Activated CD8-positive, alpha-beta memory T cell treated with anti-CD3 and anti-CD28 coated beads, Interleukin-2, amount 10 ng/mL, durations not matched to agents 7 days and 5 days (primary cell): Measurements from ENCODE around the gene BSPRY. TPM values are rescaled to one million over a fixed set of nuclear protein-coding genes. Genes with fewer than 3 reads are reported as not detected.
"Not testable (repeated sequence)": the region's sequence is repeated elsewhere in the genome, so short reads cannot be mapped to it uniquely, and the experiment has no call there.

Source experiments
- ATAC-seq: fragments of 150-1000 bp; cut with Tn5 transposase; one replicate; pipeline ENCODE4 v1.10.0; 2021; ENCODE audit warnings: moderate library complexity
- CTCF ChIA-PET: fragments of 350-600 bp; sonication (Branson Sonifier 250); formaldehyde crosslinking; loops from one replicate; lab custom pipeline; 2021; ENCODE audit warnings: antibody characterized with exemption; lab: Charles Lee
- DNase-seq: peaks from one replicate; pipeline ENCODE4 v3.0.0-alpha.2; 2020
- H3K27ac Mint-ChIP-seq: one replicate; pipeline ENCODE4 v1.8.0; 2021; ENCODE audit warnings: mild to moderate bottlenecking, mixed read lengths
- H3K27me3 Mint-ChIP-seq: one replicate; pipeline ENCODE4 v1.8.0; 2021; ENCODE audit warnings: mixed read lengths
- H3K36me3 Mint-ChIP-seq: one replicate; pipeline ENCODE4 v1.8.0; 2021; ENCODE audit warnings: mild to moderate bottlenecking, mixed read lengths
- H3K4me1 Mint-ChIP-seq: one replicate; pipeline ENCODE4 v1.8.0; 2021; ENCODE audit warnings: mixed read lengths
- H3K4me3 Mint-ChIP-seq: one replicate; pipeline ENCODE4 v1.8.0; 2021; ENCODE audit warnings: mild to moderate bottlenecking, moderate library complexity, mixed read lengths
- H3K9me3 Mint-ChIP-seq: one replicate; pipeline ENCODE4 v1.8.0; 2022; ENCODE audit warnings: low read depth, mixed read lengths
- total RNA-seq, 2 experiments: library from RNA; stranded (reverse); gene quantifications; one replicate each; pipeline ENCODE4 v1.2.3, GENCODE V29; 2021

Gene BSPRY
- total RNA-seq, 2 experiments from 2014 or later: 6.0 to 7.2 TPM

- ATAC-seq (no peak), DNase-seq (no peak)
- CTCF ChIA-PET: interaction anchor here (0.7 to 1.3 kb wide), 5 partner anchors 9 to 172 kb away, joined by 3 to 4 read pairs (median 3); partner anchors contain the start of genes ALAD and HDHD3
- Mint-ChIP-seq H3K27ac (no peak overlapping the region), H3K27me3 (no peaks in the 10 kb centered on the region), H3K4me3 (no peak overlapping the region), H3K4me1 (no peaks in the 10 kb centered on the region), H3K36me3 (peaks cover 2% of the 10 kb centered on the region), H3K9me3 (no peaks in the 10 kb centered on the region)
Observed at GRCh38 chr9:113364951-113365350, 15.6 kb downstream of the BSPRY start.

GRCh38 chr9:113365652-113366051 lies 16.3 kb downstream of the BSPRY start:
- H3K27me3 Mint-ChIP-seq, H3K4me3 Mint-ChIP-seq, H3K27ac Mint-ChIP-seq, H3K36me3 Mint-ChIP-seq, DNase-seq, ATAC-seq, H3K9me3 Mint-ChIP-seq, H3K4me1 Mint-ChIP-seq: not testable (repeated sequence)
- CTCF ChIA-PET: interaction anchor here (0.7 to 1.3 kb wide), 4 partner anchors 14 to 597 kb away, joined by 3 to 4 read pairs (median 3); partner anchors contain the start of gene ALAD

GRCh38 chr9:113368348-113368981 lies 19.1 kb downstream of the BSPRY start:
- H3K4me3 Mint-ChIP-seq: no peak overlapping the region
- H3K9me3 Mint-ChIP-seq: no peaks in the 10 kb centered on the region
- H3K4me1 Mint-ChIP-seq: no peaks in the 10 kb centered on the region
- H3K27me3 Mint-ChIP-seq: no peaks in the 10 kb centered on the region
- CTCF ChIA-PET: no interaction called here
- no peak overlapping the region for H3K27ac Mint-ChIP-seq
- DNase-seq (no peak), ATAC-seq (no peak)
- peaks cover 1% of the 10 kb centered on the region for H3K36me3 Mint-ChIP-seq

GRCh38 chr9:113368982-113369854 lies 19.9 kb downstream of the BSPRY start:
- no peak for DNase-seq
- H3K4me3 Mint-ChIP-seq: no peak overlapping the region
- no peak overlapping the region for H3K27ac Mint-ChIP-seq
- no peak for ATAC-seq
- peaks cover 1% of the 10 kb centered on the region for H3K36me3 Mint-ChIP-seq
- CTCF ChIA-PET: no interaction called here
- no peaks in the 10 kb centered on the region for H3K4me1 Mint-ChIP-seq
- no peaks in the 10 kb centered on the region for H3K27me3 Mint-ChIP-seq
- H3K9me3 Mint-ChIP-seq: no peaks in the 10 kb centered on the region

GRCh38 chr9:113369855-113370140 lies 20.5 kb downstream of the BSPRY start:
- DNase-seq (no peak), ATAC-seq (no peak)
- Mint-ChIP-seq H3K4me3 (no peak overlapping the region), H3K4me1 (no peaks in the 10 kb centered on the region), H3K27ac (no peak overlapping the region), H3K27me3 (no peaks in the 10 kb centered on the region), H3K9me3 (no peaks in the 10 kb centered on the region), H3K36me3 (peaks cover 3% of the 10 kb centered on the region)
- CTCF ChIA-PET: no interaction called here

- peaks cover 3% of the 10 kb centered on the region for H3K36me3 Mint-ChIP-seq
- ATAC-seq (no peak), DNase-seq (no peak)
- CTCF ChIA-PET: no interaction called here
- H3K9me3 Mint-ChIP-seq: no peaks in the 10 kb centered on the region
- H3K27ac Mint-ChIP-seq: no peak overlapping the region
- H3K27me3 Mint-ChIP-seq: no peaks in the 10 kb centered on the region
- H3K4me3 Mint-ChIP-seq: no peak overlapping the region
- peaks cover 10% of the 10 kb centered on the region for H3K4me1 Mint-ChIP-seq
Observed at GRCh38 chr9:113370806-113371325, 21.5 kb downstream of the BSPRY start.

GRCh38 chr9:113372059-113372458 lies 22.7 kb downstream of the BSPRY start:
- CTCF ChIA-PET: no interaction called here
- DNase-seq (no peak), ATAC-seq (no peak)
- Mint-ChIP-seq H3K27me3 (no peaks in the 10 kb centered on the region), H3K4me1 (peaks cover 11% of the 10 kb centered on the region), H3K27ac (peak overlapping the region; percentile 2), H3K36me3 (peaks cover 3% of the 10 kb centered on the region), H3K4me3 (no peak overlapping the region), H3K9me3 (no peaks in the 10 kb centered on the region)

- H3K9me3 Mint-ChIP-seq: no peaks in the 10 kb centered on the region
- H3K27me3 Mint-ChIP-seq: no peaks in the 10 kb centered on the region
- DNase-seq (no peak), ATAC-seq (no peak)
- CTCF ChIA-PET: interaction anchor here (2.2 kb wide), 1 partner anchor 29 kb away, joined by 6 read pairs; the partner anchor contains the start of gene ALAD
- H3K27ac Mint-ChIP-seq: no peak overlapping the region
- H3K4me1 Mint-ChIP-seq: peaks cover 12% of the 10 kb centered on the region
- no peak overlapping the region for H3K4me3 Mint-ChIP-seq
- peaks cover 3% of the 10 kb centered on the region for H3K36me3 Mint-ChIP-seq
Observed at GRCh38 chr9:113373256-113373655, 23.9 kb downstream of the BSPRY start.

GRCh38 chr9:113373676-113374392 lies 24.5 kb downstream of the BSPRY start:
- Mint-ChIP-seq H3K4me3 (no peak overlapping the region), H3K36me3 (peaks cover 3% of the 10 kb centered on the region), H3K27ac (no peak overlapping the region), H3K9me3 (no peaks in the 10 kb centered on the region), H3K4me1 (peaks cover 12% of the 10 kb centered on the region), H3K27me3 (no peaks in the 10 kb centered on the region)
- CTCF ChIA-PET: interaction anchor here (1.0 to 2.2 kb wide), 3 partner anchors 28 to 281 kb away, joined by 3 to 6 read pairs (median 3); partner anchors contain the start of genes ALAD, CDC26 and PRPF4
- no peak for ATAC-seq
- no peak for DNase-seq

- Mint-ChIP-seq H3K4me1 (peaks cover 12% of the 10 kb centered on the region), H3K9me3 (no peaks in the 10 kb centered on the region), H3K36me3 (peaks cover 3% of the 10 kb centered on the region), H3K27me3 (no peaks in the 10 kb centered on the region), H3K27ac (peak overlapping the region; percentile 59), H3K4me3 (peak overlapping the region; percentile 75)
- no peak for DNase-seq
- ATAC-seq: no peak
- CTCF ChIA-PET: interaction anchor here (0.7 to 2.2 kb wide), 5 partner anchors 26 to 279 kb away, joined by 3 to 6 read pairs (median 4); partner anchors contain the start of genes ALAD, BSPRY, CDC26 and PRPF4
Observed at GRCh38 chr9:113375057-113376023, 26.0 kb downstream of the BSPRY start.

- peak within 1 kb of the TSS; percentile 82 for H3K27ac Mint-ChIP-seq
- CTCF ChIA-PET: interaction anchor here (0.7 to 1.8 kb wide), 7 partner anchors 13 to 206 kb away, joined by 3 to 6 read pairs (median 3); partner anchors contain the start of genes BSPRY, C9orf43 and POLE3
- H3K27me3 Mint-ChIP-seq: no peaks in the 10 kb centered on the region
- peak within 1 kb of the TSS; percentile 75 for H3K4me3 Mint-ChIP-seq
- DNase-seq (peak; percentile 88), ATAC-seq (peak; percentile 94)
- peaks cover 15% of the 10 kb centered on the region for H3K4me1 Mint-ChIP-seq
- no peaks in the 10 kb centered on the region for H3K9me3 Mint-ChIP-seq
- H3K36me3 Mint-ChIP-seq: peaks cover 3% of the 10 kb centered on the region
Observed at GRCh38 chr9:113376634-113377567, 27.6 kb downstream of the BSPRY start, which contains the start of gene HDHD3. Gene HDHD3 (minus strand): TSS chr9:113376986. CDS start chr9:113374354, 2,632 bp downstream.
